Epidermal melanocyte (primary cell): Measurements from ENCODE around the gene HPX.
A peak's percentile ranks its signal among the peaks of the same experiment; 100 is the strongest.

Source experiments
- DNase-seq: peaks from one replicate; pipeline ENCODE4 v3.0.0; 2011; ENCODE audit warnings: low spot score; ENCODE audit not compliant: insufficient read length

The HPX gene

DNA sequence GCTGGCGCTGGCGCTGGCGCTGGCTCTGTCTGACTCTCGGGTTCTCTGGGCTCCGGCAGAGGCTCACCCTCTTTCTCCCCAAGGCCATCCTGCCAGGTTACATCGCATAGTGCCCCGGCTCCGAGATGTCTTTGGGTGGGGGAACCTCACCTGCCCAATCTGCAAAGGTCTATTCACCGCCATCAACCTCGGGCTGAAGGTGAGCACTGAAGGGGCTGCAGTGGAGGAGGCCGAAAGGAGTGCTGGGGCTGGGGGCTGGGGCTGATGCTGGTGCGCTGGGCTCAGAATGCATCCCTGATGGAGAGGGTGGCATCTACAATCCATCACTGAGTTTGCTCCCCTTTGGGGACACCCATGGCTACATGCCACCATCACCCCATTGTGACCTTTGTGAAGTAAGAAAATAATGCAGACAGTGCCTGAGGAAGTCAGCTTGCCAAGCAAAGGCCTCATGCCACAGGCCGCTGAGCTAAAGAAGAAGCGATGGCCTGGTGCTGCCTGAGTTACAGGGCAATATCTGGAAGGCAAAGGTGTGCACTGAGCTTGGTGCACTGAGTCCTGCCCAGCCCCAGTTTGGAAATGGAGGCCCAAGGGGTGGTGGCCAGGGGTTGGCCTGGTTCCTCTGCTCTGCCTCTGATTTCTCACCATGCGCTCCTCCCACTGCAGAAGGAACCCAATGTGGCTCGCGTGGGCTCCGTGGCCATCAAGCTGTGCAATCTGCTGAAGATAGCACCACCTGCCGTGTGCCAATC, 49.9 kb downstream of the HPX start:
- DNase-seq = no peak

DNA sequence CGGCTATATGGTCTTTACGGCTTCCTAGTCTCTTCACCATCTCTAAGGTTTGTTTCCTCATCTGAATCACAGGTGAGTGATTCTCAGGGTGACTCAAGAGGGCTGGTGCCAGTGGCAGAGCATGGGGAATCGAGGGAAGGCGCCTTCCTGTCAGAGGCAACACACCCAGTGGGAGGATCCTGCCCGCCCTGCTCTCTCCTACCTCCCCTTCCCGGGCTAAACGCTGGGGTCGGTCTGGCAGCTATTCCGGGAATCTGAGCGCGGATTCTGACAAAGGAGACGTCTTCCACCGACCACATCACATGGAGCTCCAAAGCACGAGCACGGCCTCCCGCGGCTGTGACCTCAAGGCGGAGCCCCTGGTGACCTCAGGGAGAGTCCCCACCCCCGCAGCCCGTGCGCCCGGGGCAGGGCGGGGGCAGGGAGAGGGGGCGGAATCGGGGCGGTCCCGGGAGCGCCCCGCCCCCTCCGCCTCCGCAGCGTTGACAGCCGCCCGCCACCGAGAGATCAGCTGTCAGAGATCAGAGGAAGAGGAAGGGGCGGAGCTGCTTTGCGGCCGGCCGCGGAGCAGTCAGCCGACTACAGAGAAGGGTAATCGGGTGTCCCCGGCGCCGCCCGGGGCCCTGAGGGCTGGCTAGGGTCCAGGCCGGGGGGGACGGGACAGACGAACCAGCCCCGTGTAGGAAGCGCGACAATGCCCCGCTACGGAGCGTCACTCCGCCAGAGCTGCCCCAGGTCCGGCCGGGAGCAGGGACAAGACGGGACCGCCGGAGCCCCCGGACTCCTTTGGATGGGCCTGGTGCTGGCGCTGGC, 50.7 kb downstream of the HPX start, which contains the start of gene SMPD1:
SMPD1 (plus strand) TSS at position 570 of the 813 bp plus-strand sequence; CDS start at position 695, 125 bp downstream.
- DNase-seq = peak; percentile 91

DNA sequence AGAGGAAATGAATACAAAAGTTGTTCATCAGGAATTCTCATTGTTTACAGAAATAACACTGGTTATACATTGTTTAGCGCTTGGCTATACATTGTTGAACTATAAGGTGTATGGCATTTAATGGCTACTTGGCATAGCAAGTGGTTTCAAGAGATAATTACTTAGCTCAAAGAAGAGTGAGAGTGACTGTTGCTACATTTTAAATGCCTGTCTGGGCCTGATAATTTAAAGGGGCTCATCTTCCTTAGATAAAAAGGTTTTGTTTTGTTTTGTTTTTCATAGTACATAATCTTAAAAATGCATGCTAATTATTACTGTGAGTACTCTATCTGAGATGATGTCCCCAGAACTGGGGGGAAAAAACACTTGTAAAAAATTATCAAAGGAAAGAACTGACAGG, 52.0 kb downstream of the HPX start:
- no peak for DNase-seq

DNA sequence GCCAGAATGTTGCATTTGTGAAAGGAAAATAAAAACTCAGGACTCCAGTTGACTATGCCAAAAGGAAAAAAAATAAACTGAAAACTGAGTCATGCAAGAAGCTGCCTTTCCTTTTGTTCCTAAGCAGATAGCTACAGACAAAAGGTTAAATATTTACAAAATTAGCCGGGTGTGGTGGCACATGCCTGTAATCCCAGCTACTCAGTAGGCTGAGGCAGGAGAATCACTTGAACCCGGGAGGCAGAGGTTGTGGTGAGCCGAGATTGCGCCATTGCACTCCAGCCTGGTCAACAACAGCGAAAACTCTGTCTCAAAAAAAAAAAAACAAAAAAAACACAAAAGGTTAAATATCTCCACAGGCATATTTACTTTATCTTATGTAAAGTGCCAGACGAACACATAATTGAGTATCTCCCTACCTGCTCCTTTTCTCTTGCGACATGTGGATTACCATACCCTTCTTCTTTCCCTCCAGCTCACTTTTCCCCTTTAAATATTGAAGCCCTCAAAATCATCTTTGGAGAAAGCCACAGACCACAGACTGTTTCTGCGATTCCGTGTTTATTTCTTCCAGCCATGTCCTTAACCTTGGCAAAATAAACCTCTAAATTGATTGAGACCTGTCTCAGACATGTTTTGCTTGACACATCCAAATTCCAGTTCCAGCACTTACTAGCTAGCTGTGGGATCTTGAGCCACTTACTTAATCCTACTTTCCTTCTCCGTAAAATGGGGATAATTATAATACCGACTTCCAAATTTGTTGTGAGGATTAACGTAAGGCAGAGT, 52.8 kb downstream of the HPX start:
- DNase-seq = no peak

DNA sequence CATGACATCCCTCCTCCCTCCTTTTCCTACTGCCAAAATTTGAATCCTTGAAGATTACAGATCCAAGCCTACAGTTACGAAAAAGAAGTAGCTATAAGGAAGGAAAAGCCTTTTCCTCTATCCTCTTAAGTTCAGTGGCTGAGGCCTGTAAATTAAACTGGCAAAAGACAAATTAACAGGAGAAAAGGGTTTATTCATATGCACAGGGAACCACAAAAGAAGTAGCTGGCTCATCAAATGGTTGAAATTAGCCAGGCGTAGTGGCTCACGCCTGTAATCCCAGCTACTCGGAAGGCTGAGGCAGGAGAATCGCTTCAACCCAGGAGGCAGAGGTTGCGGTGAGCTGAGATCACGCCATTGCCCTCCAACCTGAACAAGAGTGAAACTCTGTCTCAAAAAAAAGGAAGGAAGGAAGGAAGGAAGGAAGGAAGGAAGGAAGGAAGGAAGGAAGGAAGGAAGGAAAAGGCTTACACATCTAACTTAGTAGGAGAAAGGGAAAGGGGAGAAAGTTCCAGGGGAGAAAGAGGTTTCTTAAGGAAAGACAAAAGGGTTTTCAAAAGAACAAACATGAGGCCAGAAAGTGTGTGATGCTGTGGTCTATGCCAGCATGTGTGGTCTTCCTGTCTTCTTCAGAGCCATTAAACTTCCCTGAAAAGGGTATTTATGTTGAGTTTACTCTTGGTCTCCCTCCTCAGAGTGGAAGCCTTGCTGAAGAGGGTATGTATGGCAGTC, 55.6 kb downstream of the HPX start:
- no peak for DNase-seq
